Parathyroid adenoma (tissue), 2 donors: ENCODE data around the gene ANO4.

Experiments
- H2AFZ ChIP-seq: fragments of 300-600 bp; sonication (generic); one replicate; pipeline ENCODE4 v1.7.0; 2017; ENCODE audit warnings: antibody characterized with exemption, mild to moderate bottlenecking
- H3K27ac ChIP-seq: fragments of 300-600 bp; sonication (generic); one replicate; pipeline ENCODE4 v1.7.0; 2017
- H3K27me3 ChIP-seq: fragments of 300-600 bp; sonication (generic); one replicate; pipeline ENCODE4 v1.7.0; 2017; ENCODE audit warnings: low read length; ENCODE audit not compliant: control insufficient read depth, insufficient read depth
- H3K36me3 ChIP-seq: fragments of 300-600 bp; sonication (generic); one replicate; pipeline ENCODE4 v1.7.0; 2017; ENCODE audit warnings: low read length; ENCODE audit not compliant: control insufficient read depth, insufficient read depth
- H3K4me1 ChIP-seq: fragments of 300-600 bp; sonication (generic); one replicate; pipeline ENCODE4 v1.7.0; 2017; ENCODE audit warnings: control low read depth
- H3K4me2 ChIP-seq: fragments of 300-600 bp; sonication (generic); one replicate; pipeline ENCODE4 v1.7.0; 2017; ENCODE audit warnings: low read length
- H3K4me3 ChIP-seq: fragments of 300-600 bp; sonication (generic); one replicate; pipeline ENCODE4 v1.7.0; 2017; ENCODE audit warnings: low read depth, low read length
- H3K79me2 ChIP-seq: fragments of 300-600 bp; sonication (generic); one replicate; pipeline ENCODE4 v1.7.0; 2017; ENCODE audit warnings: control low read depth
- H3K9ac ChIP-seq: fragments of 300-600 bp; sonication (generic); one replicate; pipeline ENCODE4 v1.7.0; 2017; ENCODE audit warnings: mild to moderate bottlenecking
- H3K9me3 ChIP-seq: fragments of 300-600 bp; sonication (generic); one replicate; pipeline ENCODE4 v1.7.0; 2017; ENCODE audit warnings: low read length; ENCODE audit not compliant: control insufficient read depth
- TF ChIP-seq, protein P1 (sequence below): fragments of 300-600 bp; sonication (generic); IDR thresholded peaks from one replicate; pipeline ENCODE4 v1.7.0; 2017; ENCODE audit warnings: antibody characterized with exemption, mild to moderate bottlenecking
- donor health status: primary hyperparathyroidism.

ANO4 gene

DNA sequence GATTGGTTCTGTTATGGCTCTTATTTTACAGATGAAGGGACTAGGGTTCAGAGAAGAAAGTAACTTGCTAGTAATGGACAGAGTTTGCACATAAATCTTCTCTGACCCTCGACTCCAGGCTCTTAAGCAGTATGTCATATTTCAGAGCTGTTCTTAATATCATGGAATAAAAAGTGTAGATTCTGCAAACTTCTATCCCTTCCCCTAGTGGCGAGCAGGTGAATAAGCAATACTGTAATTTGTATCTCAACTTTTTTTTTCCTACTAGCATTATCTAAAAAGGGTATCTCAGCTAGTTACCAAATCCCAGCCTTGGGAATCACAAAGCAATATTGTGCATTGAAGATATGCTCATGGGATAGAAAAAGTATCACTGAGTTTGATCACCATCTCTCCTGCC is 83.2 kb downstream of the ANO4 start:
- Histone ChIP-seq H3K27ac (no peak overlapping the region), H3K9me3 (no peaks in the 10 kb centered on the region), H3K9ac (no peak overlapping the region), H3K36me3 (no peaks in the 10 kb centered on the region), H3K79me2 (no peaks in the 10 kb centered on the region), H3K4me3 (no peak overlapping the region), H3K27me3 (no peaks in the 10 kb centered on the region), H3K4me2 (no peak overlapping the region), H3K4me1 (no peaks in the 10 kb centered on the region), H2AFZ (no peak overlapping the region)
- TF ChIP-seq, protein P1, sequence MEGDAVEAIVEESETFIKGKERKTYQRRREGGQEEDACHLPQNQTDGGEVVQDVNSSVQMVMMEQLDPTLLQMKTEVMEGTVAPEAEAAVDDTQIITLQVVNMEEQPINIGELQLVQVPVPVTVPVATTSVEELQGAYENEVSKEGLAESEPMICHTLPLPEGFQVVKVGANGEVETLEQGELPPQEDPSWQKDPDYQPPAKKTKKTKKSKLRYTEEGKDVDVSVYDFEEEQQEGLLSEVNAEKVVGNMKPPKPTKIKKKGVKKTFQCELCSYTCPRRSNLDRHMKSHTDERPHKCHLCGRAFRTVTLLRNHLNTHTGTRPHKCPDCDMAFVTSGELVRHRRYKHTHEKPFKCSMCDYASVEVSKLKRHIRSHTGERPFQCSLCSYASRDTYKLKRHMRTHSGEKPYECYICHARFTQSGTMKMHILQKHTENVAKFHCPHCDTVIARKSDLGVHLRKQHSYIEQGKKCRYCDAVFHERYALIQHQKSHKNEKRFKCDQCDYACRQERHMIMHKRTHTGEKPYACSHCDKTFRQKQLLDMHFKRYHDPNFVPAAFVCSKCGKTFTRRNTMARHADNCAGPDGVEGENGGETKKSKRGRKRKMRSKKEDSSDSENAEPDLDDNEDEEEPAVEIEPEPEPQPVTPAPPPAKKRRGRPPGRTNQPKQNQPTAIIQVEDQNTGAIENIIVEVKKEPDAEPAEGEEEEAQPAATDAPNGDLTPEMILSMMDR: no peak

DNA sequence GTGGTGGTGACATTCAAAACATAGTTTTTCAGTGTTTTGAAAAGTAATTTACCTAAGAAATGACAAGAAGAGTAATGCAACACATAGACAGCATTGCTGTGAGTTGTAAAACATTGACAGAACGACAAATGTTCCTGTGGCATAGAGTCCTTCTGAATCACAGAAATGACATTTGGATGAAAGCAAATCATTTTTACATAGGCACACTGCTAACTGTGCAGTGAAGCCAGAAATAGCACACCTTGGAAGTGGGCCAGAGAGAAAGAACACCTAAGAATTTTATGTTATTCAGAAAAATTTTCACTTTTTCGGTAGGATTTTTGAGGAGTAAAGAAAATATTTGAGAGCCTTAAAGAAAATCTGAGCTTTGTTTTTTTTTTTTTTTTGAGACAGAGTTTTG is 100.6 kb downstream of the ANO4 start:
- H3K36me3 ChIP-seq: no peaks in the 10 kb centered on the region
- no peaks in the 10 kb centered on the region for H3K9me3 ChIP-seq
- TF ChIP-seq, protein P1: no peak
- no peak overlapping the region for H3K9ac ChIP-seq
- H3K79me2 ChIP-seq: no peaks in the 10 kb centered on the region
- no peak overlapping the region for H3K4me3 ChIP-seq
- H3K4me2 ChIP-seq: no peak overlapping the region
- H3K27ac ChIP-seq: no peak overlapping the region
- no peaks in the 10 kb centered on the region for H3K27me3 ChIP-seq
- H3K4me1 ChIP-seq: no peaks in the 10 kb centered on the region
- no peak overlapping the region for H2AFZ ChIP-seq

DNA sequence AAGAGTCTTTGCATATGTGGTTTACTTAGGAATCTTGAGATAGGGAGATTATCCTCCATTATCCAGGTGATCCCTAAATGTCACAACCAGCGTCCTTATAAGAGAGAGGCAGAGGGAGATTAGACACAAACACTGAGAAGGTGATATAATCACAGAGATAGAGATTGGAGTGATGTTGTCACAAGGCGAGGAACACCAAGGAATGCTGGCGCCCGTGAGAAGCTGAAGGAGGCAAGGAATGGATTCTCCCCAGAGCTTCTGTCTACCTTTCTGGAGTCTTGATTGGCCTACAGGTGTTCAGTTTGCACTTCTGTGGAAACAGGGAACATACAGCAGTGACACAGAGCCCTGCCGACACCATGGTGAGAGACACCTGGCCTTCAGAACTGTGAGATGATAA is 101.6 kb downstream of the ANO4 start:
- H3K27ac ChIP-seq: no peak overlapping the region
- H3K79me2 ChIP-seq: no peaks in the 10 kb centered on the region
- TF ChIP-seq, protein P1: no peak

DNA sequence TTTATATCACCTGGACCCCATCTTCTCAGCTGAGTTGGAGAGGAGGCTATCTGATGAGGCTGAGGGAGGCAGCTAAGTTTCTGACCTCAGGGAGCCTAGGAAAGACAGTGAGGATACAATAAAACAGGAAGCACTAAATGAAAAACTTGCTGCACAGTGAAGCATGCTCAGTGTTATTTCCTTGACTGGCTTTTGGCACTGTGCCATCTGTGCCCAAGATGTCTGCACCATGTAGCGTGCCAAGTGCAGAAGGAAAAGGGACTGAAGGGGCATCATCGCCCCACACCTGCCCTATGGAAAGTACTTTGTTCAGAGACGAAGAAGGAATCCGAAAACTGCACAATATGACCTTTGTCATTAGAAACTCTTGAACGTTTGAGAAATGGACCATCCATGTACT is 102.7 kb downstream of the ANO4 start:
- Histone ChIP-seq H3K9me3 (no peaks in the 10 kb centered on the region), H3K79me2 (no peaks in the 10 kb centered on the region), H3K36me3 (no peaks in the 10 kb centered on the region), H3K27me3 (no peaks in the 10 kb centered on the region), H3K4me2 (no peak overlapping the region), H2AFZ (no peak overlapping the region), H3K27ac (no peak overlapping the region), H3K9ac (no peak overlapping the region), H3K4me1 (no peaks in the 10 kb centered on the region), H3K4me3 (no peak overlapping the region)
- TF ChIP-seq, protein P1: no peak

More for the DNA sequence above, 101.6 kb downstream of the ANO4 start:
- Histone ChIP-seq H3K4me2 (no peak overlapping the region), H3K27me3 (no peaks in the 10 kb centered on the region), H2AFZ (no peak overlapping the region), H3K4me1 (no peaks in the 10 kb centered on the region), H3K9ac (no peak overlapping the region), H3K9me3 (no peaks in the 10 kb centered on the region), H3K4me3 (no peak overlapping the region), H3K36me3 (no peaks in the 10 kb centered on the region)

DNA sequence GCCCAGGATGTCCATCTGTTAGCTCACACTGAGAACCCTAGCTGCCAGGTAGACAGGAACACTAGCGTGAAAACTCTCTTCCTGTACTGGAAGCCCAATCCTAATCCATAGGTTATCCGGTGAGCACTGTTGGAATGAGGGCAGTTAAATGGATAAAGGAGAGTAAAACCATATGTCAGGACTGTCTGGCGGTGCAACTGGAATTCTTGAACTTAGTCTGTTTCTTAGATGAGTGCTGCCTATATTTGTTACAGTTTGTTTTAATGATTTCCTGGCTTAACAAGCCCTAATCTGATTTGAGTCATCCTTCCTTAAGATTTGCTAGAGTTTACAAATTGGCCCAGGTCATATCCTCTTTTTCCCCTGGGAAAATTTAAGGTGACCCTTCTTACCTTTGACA is 104.7 kb downstream of the ANO4 start:
- H2AFZ ChIP-seq: no peak overlapping the region
- no peaks in the 10 kb centered on the region for H3K4me1 ChIP-seq
- TF ChIP-seq, protein P1: no peak
- H3K9ac ChIP-seq: no peak overlapping the region
- no peak overlapping the region for H3K4me2 ChIP-seq
- H3K27me3 ChIP-seq: no peaks in the 10 kb centered on the region
- no peaks in the 10 kb centered on the region for H3K79me2 ChIP-seq
- H3K9me3 ChIP-seq: no peaks in the 10 kb centered on the region
- no peaks in the 10 kb centered on the region for H3K36me3 ChIP-seq
- H3K4me3 ChIP-seq: no peak overlapping the region
- no peak overlapping the region for H3K27ac ChIP-seq
